IPS-NIHi7 (cell line): ENCODE results near the gene QTRT2.

ENCODE experiments used
- DNase-seq: peaks from one replicate; pipeline ENCODE4 v3.0.0; 2012; ENCODE audit warnings: mixed read lengths; ENCODE audit errors: extremely low spot score

Gene QTRT2

DNA sequence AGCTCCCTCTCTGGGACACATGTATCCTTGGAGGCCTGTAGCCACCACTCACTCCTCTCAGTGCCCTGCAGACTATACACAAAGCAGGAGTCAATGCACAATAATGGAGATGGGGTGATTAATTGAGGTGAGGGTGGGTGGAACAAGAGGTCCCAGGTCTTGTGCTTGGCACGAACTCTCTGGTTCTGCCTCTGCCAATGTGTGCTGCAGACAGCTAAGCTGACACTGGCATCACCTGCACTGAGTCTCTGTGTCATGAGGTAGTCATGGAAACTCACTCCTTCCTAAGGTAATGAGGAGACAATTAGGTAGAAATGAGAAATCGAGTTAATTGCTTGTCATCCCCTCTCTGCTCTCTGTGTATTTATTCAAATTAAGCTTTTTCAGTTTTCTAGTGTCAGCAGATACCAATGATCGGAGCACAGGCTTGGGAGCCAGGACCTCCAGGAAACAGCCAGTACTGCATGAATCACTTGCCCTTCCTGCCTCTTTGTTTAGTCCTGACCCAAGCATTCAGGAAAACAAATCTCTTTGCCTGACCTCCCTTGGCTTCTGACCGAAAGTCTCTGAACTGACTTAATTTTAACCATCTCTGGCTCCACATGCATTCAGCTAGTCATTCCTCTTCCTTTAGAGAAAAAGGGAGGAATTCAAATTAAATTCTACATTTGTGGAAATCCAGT, 65.6 kb downstream of the QTRT2 start:
- peak; percentile 39 for DNase-seq

- no peak for DNase-seq
These were observed 69.9 kb downstream of the QTRT2 start for GRCh38 chr3:114126461-114126860.

GRCh38 chr3:114127517-114127916, 71.0 kb downstream of the QTRT2 start:
- DNase-seq, result no peak

DNA sequence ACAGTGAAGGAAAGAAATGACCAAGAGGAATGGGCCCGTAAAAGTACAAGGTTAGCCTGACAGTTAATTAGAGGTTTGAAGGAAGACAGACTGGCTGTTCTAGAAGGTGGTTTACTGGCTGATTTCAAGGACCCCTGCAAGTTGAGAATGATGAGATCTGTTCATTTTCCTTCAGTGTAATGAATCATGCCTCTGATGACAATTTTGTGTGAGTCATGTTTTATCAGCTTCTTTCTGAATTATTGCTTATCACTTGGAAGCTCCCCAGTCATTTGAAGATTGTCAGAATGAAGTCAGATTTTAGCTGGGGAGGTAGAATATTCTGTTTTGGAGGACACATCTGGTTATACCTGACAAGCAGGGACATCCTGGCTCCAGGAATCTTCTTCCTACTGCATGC, 71.7 kb downstream of the QTRT2 start:
- no peak for DNase-seq

DNA sequence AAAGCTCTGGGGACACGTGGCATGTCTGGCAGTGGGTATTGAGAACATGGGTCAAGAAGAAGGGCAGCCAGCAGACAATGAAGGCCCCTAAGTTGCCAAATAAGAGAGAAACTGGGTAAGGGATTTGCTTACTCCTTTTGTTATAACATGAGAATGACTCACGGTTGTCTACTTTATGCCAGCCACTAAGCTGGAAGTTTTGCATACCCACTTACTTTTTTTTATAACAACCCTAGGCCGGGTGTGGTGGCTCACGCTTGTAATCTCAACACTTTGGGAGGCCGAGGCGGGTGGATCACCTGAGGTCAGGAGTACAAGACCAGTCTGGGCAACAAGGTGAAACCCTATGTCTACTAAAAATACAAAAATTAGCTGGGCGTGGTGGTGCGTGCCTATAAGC, 72.3 kb downstream of the QTRT2 start:
- no peak for DNase-seq

DNA sequence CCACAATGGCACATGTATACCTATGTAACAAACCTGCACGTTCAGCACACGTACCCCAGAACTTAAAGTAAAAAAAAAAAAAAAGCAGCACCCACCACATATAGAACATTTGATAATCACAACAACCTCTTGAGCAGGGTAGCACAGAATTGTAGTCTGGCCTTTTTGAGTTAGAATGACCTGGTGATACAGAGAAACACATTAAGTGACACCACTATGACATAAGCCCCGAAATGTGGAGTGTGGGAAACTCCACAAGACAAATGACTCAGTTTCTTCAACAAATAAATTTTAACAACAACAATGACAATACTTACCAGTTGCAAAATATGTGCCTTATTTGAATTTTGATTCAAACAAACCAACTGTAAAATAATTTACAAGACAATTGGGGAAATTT, 76.0 kb downstream of the QTRT2 start:
- no peak for DNase-seq

- no peak for DNase-seq
These were observed 77.4 kb downstream of the QTRT2 start for GRCh38 chr3:114133947-114134346.
